Fibroblast of the aortic adventitia (primary cell): ENCODE measurements around the gene SLCO3A1. TPM values are rescaled to one million over a fixed set of nuclear protein-coding genes. Genes with fewer than 3 reads are reported as not detected.
A peak's percentile ranks its signal among the peaks of the same experiment; 100 is the strongest.

Source experiments
- DNase-seq: peaks from one replicate; pipeline ENCODE4 v3.0.0-alpha.2; 2010; ENCODE audit warnings: low read depth
- H3K4me3 ChIP-seq: 2 replicates; pipeline ENCODE4 v1.5.1; 2011; ENCODE audit warnings: low read depth, mild to moderate bottlenecking, control low read depth, low read length, moderate library complexity
- CTCF ChIP-seq: IDR thresholded peaks from 2 replicates; pipeline ENCODE4 v1.5.1; 2011; ENCODE audit warnings: mild to moderate bottlenecking, low read length, control low read depth, inconsistent platforms; ENCODE audit not compliant: insufficient read depth
- total RNA-seq: library from RNA; depleted of rRNA; stranded (reverse); fragments of >200 nt; gene quantifications from 2 replicates; pipeline ENCODE4 v1.2.3, GENCODE V29; 2012; ENCODE audit warnings: low replicate concordance

The SLCO3A1 gene
- total RNA-seq, 1 donor: 8.9 TPM

- TF ChIP-seq CTCF: no peak
- no peak for DNase-seq
- no peak overlapping the region for H3K4me3 ChIP-seq
Observed at GRCh38 chr15:91919014-91919534, 65.6 kb downstream of the SLCO3A1 start.

GRCh38 chr15:91921188-91921842, 67.8 kb downstream of the SLCO3A1 start:
- peak; percentile 51 for DNase-seq
- no peak overlapping the region for H3K4me3 ChIP-seq
- TF ChIP-seq CTCF: no peak

- no peak overlapping the region for H3K4me3 ChIP-seq
- DNase-seq: peak; percentile 38
- TF ChIP-seq CTCF: no peak
Observed at GRCh38 chr15:91921843-91922198, 68.3 kb downstream of the SLCO3A1 start.

- no peak overlapping the region for H3K4me3 ChIP-seq
- no peak for DNase-seq
- no peak for TF ChIP-seq CTCF
Observed at GRCh38 chr15:91922646-91923547, 69.4 kb downstream of the SLCO3A1 start.

- no peak overlapping the region for H3K4me3 ChIP-seq
- TF ChIP-seq CTCF: no peak
- no peak for DNase-seq
Observed at GRCh38 chr15:91924183-91924582, 70.7 kb downstream of the SLCO3A1 start.

- no peak for DNase-seq
- TF ChIP-seq CTCF: no peak
- no peak overlapping the region for H3K4me3 ChIP-seq
Observed at GRCh38 chr15:91924837-91925495, 71.5 kb downstream of the SLCO3A1 start.
